ENCODE measurements around the gene FBXW2.

GRCh38 chr9:120711354-120711753 is 81.9 kb downstream of the FBXW2 start:
- TF ChIP-seq CTCF (IDR thresholded peaks at IDR 0.05) (no peak), ZFX (IDR thresholded peaks at IDR 0.05; ENCODE audit: borderline replicate concordance) (no peak)

Data from 22Rv1 (cell line).